Muscle layer of duodenum (tissue), 2 donors: Measurements from ENCODE around the gene LYPLAL1.

Experiments
- H3K27ac ChIP-seq: one replicate; pipeline ENCODE4 v1.7.0; 2013; ENCODE audit warnings: mild to moderate bottlenecking, low read length
- H3K27me3 ChIP-seq: one replicate; pipeline ENCODE4 v1.7.0; 2013; ENCODE audit warnings: low read depth, mild to moderate bottlenecking, control low read depth, low read length
- H3K36me3 ChIP-seq, 2 donors: one replicate each; pipeline ENCODE4 v1.7.0; 2013; ENCODE audit warnings: low read length in 2 of 2, control low read depth in 1 of 2, mild to moderate bottlenecking in 1 of 2; ENCODE audit not compliant: insufficient read depth in 2 of 2, control insufficient read depth in 1 of 2
- H3K4me1 ChIP-seq, 2 donors: one replicate each; pipeline ENCODE4 v1.7.0; 2013; ENCODE audit warnings: low read length in 2 of 2, mild to moderate bottlenecking in 2 of 2, control low read depth in 1 of 2, moderate library complexity in 1 of 2; ENCODE audit not compliant: insufficient read depth in 2 of 2, control insufficient read depth in 1 of 2
- H3K4me3 ChIP-seq, 2 donors: one replicate each; pipeline ENCODE4 v1.7.0; 2013; ENCODE audit warnings: low read length in 2 of 2, low read depth in 1 of 2, mild to moderate bottlenecking in 1 of 2
- H3K9me3 ChIP-seq, 2 donors: one replicate each; pipeline ENCODE4 v1.7.0; 2013; ENCODE audit warnings: low read length in 2 of 2, control low read depth in 1 of 2, mild to moderate bottlenecking in 1 of 2; ENCODE audit not compliant: control insufficient read depth in 1 of 2
- donor health status: healthy.

Gene LYPLAL1

GRCh38 chr1:219173758-219174459 is at the start of gene LYPLAL1:
Gene LYPLAL1, plus strand, starts transcription at chr1:219173878. Its CDS starts 13 bp downstream, at chr1:219173891.
- peak within 1 kb of the TSS; percentile 83 for H3K27ac ChIP-seq
- no peaks in the 10 kb centered on the region for H3K27me3 ChIP-seq
- peak within 1 kb of the TSS; percentile 75 to 76 for H3K4me3 ChIP-seq
- no peaks in the 10 kb centered on the region for H3K9me3 ChIP-seq
- H3K36me3 ChIP-seq, result no peaks in the 10 kb centered on the region
- H3K4me1 ChIP-seq, result peaks cover 7 to 8% of the 10 kb centered on the region in 2 donors

GRCh38 chr1:219124163-219124562 is 49.5 kb upstream of the LYPLAL1 start:
- Histone ChIP-seq H3K27ac (no peak overlapping the region), H3K4me1 (peaks cover 0 to 8% of the 10 kb centered on the region in 2 donors)

GRCh38 chr1:219125342-219125741 is 48.3 kb upstream of the LYPLAL1 start:
- H3K9me3 ChIP-seq, result no peaks in the 10 kb centered on the region
- H3K4me3 ChIP-seq, result no peak overlapping the region
- H3K36me3 ChIP-seq, result no peaks in the 10 kb centered on the region
- H3K27me3 ChIP-seq, result no peaks in the 10 kb centered on the region
- H3K4me1 ChIP-seq, result peaks cover 0 to 8% of the 10 kb centered on the region in 2 donors
- no peak overlapping the region for H3K27ac ChIP-seq

More at GRCh38 chr1:219124163-219124562, 49.5 kb upstream of the LYPLAL1 start:
- Histone ChIP-seq H3K9me3 (no peaks in the 10 kb centered on the region), H3K36me3 (no peaks in the 10 kb centered on the region), H3K4me3 (no peak overlapping the region), H3K27me3 (no peaks in the 10 kb centered on the region)

DNA sequence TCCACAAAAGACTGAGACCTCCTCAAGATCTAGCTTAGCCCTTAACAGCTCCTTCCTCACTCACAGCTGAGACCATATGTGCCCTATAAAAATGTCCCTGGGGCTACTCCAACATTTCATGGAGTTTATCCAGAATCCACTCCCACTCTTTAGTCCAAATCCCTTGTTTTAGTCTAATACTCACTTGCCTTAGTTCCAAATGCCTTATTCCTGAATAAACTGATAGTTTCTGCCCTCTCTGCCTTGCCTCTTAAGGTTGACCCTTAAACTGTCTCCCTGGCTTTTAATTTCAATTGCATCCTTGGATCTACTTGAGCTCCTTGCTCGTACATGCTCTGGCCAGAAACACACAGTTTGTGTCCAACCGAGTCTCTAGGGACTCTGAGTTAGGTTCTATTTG is 47.3 kb upstream of the LYPLAL1 start:
- Histone ChIP-seq H3K9me3 (no peaks in the 10 kb centered on the region), H3K4me3 (no peak overlapping the region), H3K27ac (no peak overlapping the region), H3K36me3 (no peaks in the 10 kb centered on the region), H3K4me1 (no peaks in the 10 kb centered on the region), H3K27me3 (no peaks in the 10 kb centered on the region)

- Histone ChIP-seq H3K27me3 (no peaks in the 10 kb centered on the region), H3K4me3 (no peak overlapping the region), H3K36me3 (no peaks in the 10 kb centered on the region), H3K4me1 (no peaks in the 10 kb centered on the region), H3K27ac (no peak overlapping the region), H3K9me3 (no peaks in the 10 kb centered on the region)
These were observed 44.7 kb upstream of the LYPLAL1 start for GRCh38 chr1:219128957-219129356.

DNA sequence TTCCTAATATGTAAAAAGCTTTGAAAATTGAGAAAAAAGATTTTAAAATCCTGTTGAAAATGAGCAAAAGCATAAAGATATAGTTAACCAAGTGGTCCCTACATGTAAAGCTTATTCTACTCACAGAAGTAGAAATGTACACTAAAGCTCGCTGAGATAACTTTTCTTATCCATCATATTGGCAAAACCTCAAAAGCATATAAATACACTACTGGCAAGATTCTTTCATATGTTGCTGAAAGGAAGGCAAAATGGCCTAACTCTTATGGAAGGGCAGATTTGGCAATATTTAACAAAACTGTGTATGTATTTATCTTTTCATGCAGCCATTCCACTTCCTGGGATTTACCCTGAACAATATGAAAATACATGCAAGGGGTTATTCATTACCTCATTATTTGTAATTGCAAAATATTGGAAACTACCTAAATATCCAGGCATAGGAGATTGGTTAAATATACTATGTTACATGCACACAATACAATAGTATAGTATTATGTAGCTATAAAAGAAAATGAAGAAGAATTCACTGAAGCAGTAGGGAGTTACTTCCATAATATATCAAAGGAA is 43.2 kb upstream of the LYPLAL1 start:
- Histone ChIP-seq H3K36me3 (no peaks in the 10 kb centered on the region), H3K4me1 (no peaks in the 10 kb centered on the region), H3K27me3 (no peaks in the 10 kb centered on the region), H3K9me3 (no peaks in the 10 kb centered on the region), H3K4me3 (no peak overlapping the region), H3K27ac (no peak overlapping the region)

GRCh38 chr1:219132939-219133338 is 40.7 kb upstream of the LYPLAL1 start:
- H3K4me1 ChIP-seq, result no peaks in the 10 kb centered on the region
- no peaks in the 10 kb centered on the region for H3K27me3 ChIP-seq
- no peak overlapping the region for H3K27ac ChIP-seq
- no peak overlapping the region for H3K4me3 ChIP-seq
- H3K36me3 ChIP-seq, result no peaks in the 10 kb centered on the region
- no peaks in the 10 kb centered on the region for H3K9me3 ChIP-seq

- no peaks in the 10 kb centered on the region for H3K4me1 ChIP-seq
- H3K36me3 ChIP-seq, result no peaks in the 10 kb centered on the region
- H3K27ac ChIP-seq, result no peak overlapping the region
- no peaks in the 10 kb centered on the region for H3K9me3 ChIP-seq
- H3K27me3 ChIP-seq, result no peaks in the 10 kb centered on the region
- no peak overlapping the region for H3K4me3 ChIP-seq
These were observed 34.9 kb upstream of the LYPLAL1 start for GRCh38 chr1:219138747-219139146.

- Histone ChIP-seq H3K9me3 (no peaks in the 10 kb centered on the region), H3K27me3 (no peaks in the 10 kb centered on the region), H3K4me3 (no peak overlapping the region), H3K4me1 (no peaks in the 10 kb centered on the region), H3K27ac (no peak overlapping the region), H3K36me3 (no peaks in the 10 kb centered on the region)
These were observed 33.3 kb upstream of the LYPLAL1 start for GRCh38 chr1:219140303-219140877.

GRCh38 chr1:219143735-219144134 is 29.9 kb upstream of the LYPLAL1 start:
- H3K9me3 ChIP-seq, result no peaks in the 10 kb centered on the region
- no peaks in the 10 kb centered on the region for H3K4me1 ChIP-seq
- no peak overlapping the region for H3K4me3 ChIP-seq
- H3K27me3 ChIP-seq, result no peaks in the 10 kb centered on the region
- H3K36me3 ChIP-seq, result no peaks in the 10 kb centered on the region
- H3K27ac ChIP-seq, result no peak overlapping the region

- Histone ChIP-seq H3K27ac (no peak overlapping the region), H3K9me3 (no peaks in the 10 kb centered on the region), H3K4me1 (no peaks in the 10 kb centered on the region)
These were observed 28.9 kb upstream of the LYPLAL1 start for GRCh38 chr1:219144658-219145315.

More at GRCh38 chr1:219144658-219145315, 28.9 kb upstream of the LYPLAL1 start:
- Histone ChIP-seq H3K4me3 (no peak overlapping the region), H3K27me3 (no peaks in the 10 kb centered on the region), H3K36me3 (no peaks in the 10 kb centered on the region)
